Epithelial cell of esophagus (primary cell): Measurements from ENCODE around the gene ARG1.

Experiments
- DNase-seq: peaks from one replicate; pipeline ENCODE4 v3.0.0; 2010; ENCODE audit warnings: low read depth
- H3K4me3 ChIP-seq: 2 replicates; pipeline ENCODE4 v1.5.1; 2011; ENCODE audit warnings: mild to moderate bottlenecking, low read length, control low read depth
- CTCF ChIP-seq: IDR thresholded peaks from 2 replicates; pipeline ENCODE4 v1.5.1; 2011; ENCODE audit warnings: low read depth, mild to moderate bottlenecking, low read length, control low read depth, inconsistent platforms; ENCODE audit not compliant: insufficient read depth; ENCODE audit errors: missing control alignments

Gene ARG1

GRCh38 chr6:131547488-131547887 is 25.5 kb upstream of the ARG1 start:
- DNase-seq = no peak
- TF ChIP-seq CTCF = no peak
- no peak overlapping the region for H3K4me3 ChIP-seq

DNA sequence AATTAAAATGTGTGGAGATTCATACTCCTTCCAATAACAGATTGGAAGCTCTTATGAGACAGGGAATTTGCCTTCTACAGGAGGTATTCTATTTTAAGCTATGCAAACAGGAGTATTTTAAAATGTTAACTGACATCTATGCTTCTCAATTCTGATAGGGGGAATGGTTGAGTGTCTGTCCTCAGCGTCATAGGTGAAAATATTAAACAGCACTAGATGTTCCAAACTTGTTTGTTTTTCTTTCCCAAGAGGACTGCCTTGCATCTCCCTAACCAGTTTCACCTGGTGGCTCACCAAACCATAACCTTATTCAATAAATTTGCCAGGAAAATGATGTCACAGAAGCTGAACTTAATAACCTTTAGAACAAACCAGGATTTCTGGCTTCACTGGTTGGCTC is 24.6 kb upstream of the ARG1 start:
- no peak for TF ChIP-seq CTCF
- DNase-seq = no peak
- no peak overlapping the region for H3K4me3 ChIP-seq

GRCh38 chr6:131549811-131550210 is 23.2 kb upstream of the ARG1 start:
- no peak for TF ChIP-seq CTCF
- no peak for DNase-seq
- no peak overlapping the region for H3K4me3 ChIP-seq

DNA sequence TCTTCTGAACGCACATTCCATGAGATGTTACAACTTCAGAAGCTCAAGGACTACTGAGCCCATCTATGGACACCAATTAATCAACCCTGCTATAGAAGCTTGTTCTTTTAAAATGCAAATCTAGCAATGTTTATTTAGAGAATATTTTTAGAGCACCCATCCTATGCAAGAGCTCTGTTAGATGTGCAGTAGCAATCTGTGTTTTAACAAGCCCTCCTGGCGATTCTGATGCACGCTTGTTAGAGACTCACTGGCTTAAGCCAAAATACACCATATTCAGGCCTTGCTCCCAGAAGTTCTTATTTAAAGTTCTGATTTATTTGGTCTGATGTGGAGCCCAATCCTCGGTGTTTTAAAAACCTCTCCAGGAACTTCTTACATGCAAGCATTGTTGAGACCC is 21.1 kb upstream of the ARG1 start:
- TF ChIP-seq CTCF = no peak
- DNase-seq = no peak
- no peak overlapping the region for H3K4me3 ChIP-seq

DNA sequence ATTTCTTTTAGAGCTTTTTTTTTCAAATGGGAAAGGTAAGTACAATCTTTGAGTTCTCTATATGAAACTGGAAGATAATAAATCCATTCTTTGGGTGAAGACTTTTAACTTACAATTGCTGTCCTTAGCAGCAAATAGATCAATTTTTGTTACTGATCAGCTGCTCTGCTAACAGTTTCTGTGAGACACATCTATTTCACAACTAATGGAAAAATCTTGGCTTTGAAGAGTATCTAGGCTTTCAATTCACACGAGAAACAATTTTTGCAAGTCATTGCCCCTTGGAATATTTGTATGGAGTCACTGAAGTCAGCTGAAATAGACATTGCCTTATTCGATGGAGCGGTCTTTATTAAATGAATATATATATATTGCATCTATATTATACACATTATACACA is 20.5 kb upstream of the ARG1 start:
- TF ChIP-seq CTCF = no peak
- H3K4me3 ChIP-seq = no peak overlapping the region
- no peak for DNase-seq

GRCh38 chr6:131555992-131556391 is 17.0 kb upstream of the ARG1 start:
- DNase-seq = no peak
- no peak overlapping the region for H3K4me3 ChIP-seq

More at GRCh38 chr6:131555992-131556391, 17.0 kb upstream of the ARG1 start:
- no peak for TF ChIP-seq CTCF
